ENCODE measurements around the gene ST3GAL2.
"Not testable (repeated sequence)": the region's sequence is repeated elsewhere in the genome, so short reads cannot be mapped to it uniquely, and the experiment has no call there.

ST3GAL2 gene

DNA sequence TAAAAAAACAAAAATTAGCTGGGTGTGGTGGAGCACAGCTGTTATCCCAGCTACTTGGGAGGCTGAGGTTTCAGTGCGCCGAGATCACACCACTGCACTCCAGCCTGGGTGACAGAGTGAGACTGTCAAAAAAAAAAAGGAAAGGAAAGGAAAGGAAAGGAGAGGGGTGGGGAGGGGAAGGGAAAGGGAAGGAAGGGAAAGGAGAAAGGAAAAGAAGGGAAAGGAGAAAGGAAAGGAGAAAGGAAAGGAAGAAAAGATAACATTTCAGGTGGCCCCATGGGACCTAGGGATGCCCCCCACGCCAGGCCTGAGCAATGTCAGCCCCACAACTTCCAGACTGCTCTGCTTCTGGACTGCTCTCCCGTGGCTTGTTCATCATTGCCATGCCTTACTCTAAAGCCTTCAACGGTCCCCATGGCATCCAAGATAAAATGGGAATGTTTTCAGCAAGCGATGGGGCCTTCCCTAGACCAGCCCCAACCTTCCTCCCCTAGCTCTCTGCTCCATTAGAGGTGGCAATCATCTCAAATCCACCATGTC, 55.4 kb downstream of the ST3GAL2 start:
- DNase-seq (ENCODE audit: low read depth): no peak

DNA sequence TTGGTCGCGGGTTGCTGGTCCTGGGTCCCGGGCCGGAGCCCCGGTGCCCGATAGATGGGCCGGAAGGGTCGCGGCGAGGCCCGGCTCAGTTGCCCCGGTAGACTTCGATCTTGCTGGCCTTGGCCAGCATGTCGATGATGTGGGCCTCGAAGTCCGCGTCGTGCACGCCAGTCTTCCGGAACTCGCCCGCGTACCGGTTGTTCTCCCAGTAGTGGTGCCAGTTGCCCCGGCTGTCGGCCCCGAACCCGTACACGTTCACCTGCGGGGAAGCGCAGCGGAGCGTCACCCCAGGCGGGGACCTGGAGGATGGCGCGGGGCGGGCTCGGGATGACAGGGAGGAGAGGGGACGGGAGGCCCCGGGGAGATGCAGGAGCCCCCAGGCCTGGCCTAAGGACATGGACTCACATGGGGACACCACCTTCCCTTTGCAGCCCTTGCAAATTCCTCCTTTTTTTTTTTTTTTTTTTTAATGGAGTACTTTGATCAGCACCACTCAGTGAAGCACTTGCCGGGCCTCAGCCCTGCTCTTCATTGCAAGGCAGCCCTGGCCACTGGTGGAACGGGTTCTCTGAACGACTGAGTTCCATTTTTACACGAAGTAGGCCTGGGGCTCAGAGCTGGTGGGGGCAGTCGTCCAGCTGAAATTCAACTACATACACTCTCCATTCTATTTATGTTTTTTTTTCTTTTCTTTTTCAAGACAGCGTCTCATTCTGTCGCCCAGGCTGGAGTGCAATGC, 57.1 kb downstream of the ST3GAL2 start:
- no peak for DNase-seq (ENCODE audit: low read depth)

DNA sequence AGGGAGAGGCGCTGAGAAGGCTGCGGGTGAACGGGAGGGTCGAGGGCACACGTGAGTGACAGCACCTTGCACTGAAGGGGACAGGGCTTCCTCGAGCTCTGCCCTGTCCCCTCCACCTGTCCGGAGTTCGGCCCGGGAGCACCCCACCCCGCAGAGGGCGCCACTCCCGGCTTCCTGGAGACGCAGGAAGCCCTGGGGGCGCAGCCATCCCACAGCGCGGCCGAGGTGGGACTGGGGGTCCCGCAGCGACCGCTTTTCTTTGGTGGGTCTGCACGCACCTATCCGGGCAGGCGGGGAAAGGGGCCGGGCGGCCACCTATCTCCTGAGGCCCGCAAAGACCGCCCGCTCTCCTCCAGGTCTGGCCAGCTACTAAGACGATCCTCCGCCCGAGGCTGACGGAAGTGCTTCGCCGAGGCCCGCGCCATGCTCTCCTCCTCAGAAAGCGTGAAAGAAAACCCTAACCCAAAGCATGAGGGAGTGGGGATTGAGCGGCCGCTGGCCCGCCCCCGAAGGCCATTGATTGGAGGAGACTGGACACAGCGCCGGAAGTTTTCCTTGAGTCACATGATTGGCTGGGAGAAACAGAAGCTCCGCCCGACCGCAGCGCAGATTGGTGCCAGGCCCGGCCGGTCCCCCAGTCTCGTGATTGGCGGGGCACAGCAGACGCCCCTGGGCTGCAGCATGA, 57.8 kb downstream of the ST3GAL2 start:
- peak; percentile 93 for DNase-seq (ENCODE audit: low read depth)

DNA sequence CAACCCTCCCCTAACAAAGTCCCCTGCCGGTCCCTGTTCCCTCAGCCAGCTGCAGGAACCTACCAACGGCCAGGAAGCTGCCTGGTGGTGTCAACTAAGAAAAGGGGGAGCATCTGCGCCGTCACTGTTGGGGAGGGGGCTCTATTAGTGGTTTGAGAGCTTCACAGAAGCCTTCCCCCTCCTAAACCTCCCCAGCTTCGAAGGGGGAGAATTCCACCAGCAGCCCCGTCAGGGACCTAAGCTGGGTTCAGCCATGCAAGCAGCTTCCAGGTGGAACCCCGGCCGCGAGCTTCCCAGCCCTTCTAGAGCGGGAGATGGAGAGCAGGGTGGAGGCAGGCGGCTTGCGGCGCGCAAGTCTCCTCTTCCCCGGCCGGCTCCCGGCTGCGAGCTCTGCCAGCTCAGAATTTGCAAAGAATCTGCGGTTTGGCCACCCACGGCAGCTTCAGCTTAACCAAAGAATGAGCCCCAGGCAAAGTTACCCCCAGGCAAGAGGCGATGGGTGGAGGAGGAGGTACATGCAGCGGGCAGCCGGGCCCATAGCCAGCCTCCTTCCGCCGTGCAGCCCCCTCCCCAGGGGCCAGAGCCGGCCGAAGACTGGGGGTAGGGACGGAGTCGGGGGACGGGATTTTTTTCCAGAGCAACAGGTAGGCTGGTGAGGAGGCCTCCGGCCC, 58.5 kb downstream of the ST3GAL2 start:
- DNase-seq (ENCODE audit: low read depth): peak; percentile 21

DNA sequence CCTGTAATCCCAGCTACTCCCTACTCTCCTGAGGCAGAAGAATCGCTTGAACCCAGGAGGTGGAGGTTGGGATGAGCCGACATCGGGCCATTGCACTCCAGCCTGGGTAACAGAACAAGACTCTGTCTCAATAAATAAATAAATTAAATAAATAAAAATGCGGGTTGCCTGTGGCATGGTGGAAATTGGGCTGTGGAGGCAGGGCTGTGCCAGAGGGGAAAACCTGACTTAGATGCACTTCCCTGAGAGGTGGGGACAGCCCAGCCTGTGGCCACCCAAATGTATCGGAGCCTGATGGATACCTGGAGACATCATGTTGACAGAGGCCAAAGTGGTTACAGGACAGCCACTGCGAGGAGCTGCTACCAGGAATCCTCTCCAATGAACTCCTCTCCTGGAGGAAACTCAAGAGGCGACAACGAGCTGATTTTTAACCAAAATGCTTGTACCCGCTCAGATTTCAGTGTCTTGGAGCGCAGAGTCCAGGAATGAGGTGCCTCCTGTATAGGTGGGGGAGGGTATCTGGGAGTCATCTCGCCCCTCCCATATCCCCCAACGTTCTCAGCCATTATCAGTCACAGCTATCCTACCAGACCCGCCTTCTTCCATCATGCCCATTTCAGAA, 59.9 kb downstream of the ST3GAL2 start:
- no peak for DNase-seq (ENCODE audit: low read depth)

DNA sequence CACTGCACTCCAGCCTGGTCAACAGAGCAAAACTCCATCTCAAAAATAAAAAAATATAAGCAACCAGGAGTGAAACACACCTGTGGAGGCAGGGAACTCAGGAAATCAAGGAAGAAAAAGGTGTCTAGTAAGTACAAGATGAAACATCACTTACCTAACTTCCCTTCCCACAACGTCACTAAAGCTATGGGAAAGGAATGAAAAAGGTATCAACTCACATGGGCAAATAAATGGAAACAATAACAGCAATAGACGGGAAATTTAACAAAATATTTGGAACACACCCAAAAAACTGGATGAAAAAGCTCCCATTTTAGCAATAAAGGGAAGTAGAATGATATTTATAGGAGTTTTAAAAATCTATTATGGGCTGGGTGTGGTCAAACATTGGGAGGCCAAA, 61.1 kb downstream of the ST3GAL2 start:
- no peak for DNase-seq (ENCODE audit: low read depth)

DNA sequence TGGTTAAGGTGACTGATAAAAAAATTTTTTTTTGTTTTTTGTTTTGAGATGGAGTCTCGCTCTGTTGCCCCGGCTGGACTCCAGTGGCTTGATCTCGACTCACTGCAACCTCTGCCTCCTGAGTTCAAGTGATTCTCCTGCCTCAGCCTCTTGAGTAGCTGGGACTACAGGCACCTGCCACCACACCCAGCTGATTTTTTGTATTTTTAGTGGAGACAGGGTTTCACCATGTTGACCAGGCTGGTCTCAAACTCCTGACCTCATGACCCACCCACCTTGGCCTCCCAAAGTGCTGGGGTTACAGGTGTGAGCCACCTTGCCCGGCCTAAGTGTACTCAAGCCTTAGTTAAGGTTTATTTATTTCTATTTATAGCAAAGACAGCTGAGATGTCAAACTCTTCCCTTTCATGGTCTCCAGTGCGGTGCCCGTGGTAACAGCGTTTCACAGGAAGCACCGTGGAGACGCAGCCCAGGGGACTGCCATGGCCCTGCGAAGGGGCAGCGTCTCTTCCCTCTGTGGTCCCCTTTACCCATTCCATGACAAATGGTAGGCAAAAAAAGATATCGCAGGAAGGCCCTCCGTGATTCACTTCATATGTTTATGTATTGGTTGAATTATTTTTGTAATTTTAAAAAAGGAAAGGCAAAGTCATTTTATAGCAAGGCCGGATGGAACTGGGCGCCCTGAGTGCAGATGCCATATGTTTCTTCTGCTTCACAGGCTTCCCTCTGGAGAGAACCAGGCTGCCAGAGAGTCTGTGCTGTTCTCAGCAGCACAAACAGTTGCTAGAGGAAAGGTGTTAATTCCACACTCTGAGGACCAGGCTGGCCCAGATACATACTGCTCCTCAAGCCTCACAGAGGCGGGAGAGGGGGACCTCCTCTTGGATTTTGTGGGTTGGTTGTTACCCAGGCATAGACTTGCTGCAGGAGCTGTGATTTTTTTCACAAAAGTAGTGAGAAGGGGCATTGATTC, 63.0 kb downstream of the ST3GAL2 start:
- no peak for DNase-seq (ENCODE audit: low read depth)

DNA sequence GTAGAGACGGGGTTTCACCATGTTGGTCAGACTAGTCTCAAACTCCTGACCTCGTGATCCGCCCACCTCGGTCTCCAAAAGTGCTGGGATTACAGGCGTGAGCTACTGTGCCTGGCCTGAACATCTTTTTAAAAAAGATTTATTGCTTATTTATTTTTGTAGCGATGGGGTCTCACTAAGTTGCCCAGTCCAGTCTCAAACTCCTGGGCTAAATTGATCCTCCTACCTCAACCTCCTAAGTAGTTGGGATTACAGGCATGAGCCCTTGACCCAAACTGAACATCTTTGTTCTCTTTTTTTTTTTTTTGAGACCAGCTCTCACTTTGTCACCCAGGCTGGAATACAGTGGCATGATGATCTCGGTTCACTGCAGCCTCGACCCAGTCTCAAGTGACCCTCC, 64.7 kb downstream of the ST3GAL2 start:
- DNase-seq (ENCODE audit: low read depth): no peak

DNA sequence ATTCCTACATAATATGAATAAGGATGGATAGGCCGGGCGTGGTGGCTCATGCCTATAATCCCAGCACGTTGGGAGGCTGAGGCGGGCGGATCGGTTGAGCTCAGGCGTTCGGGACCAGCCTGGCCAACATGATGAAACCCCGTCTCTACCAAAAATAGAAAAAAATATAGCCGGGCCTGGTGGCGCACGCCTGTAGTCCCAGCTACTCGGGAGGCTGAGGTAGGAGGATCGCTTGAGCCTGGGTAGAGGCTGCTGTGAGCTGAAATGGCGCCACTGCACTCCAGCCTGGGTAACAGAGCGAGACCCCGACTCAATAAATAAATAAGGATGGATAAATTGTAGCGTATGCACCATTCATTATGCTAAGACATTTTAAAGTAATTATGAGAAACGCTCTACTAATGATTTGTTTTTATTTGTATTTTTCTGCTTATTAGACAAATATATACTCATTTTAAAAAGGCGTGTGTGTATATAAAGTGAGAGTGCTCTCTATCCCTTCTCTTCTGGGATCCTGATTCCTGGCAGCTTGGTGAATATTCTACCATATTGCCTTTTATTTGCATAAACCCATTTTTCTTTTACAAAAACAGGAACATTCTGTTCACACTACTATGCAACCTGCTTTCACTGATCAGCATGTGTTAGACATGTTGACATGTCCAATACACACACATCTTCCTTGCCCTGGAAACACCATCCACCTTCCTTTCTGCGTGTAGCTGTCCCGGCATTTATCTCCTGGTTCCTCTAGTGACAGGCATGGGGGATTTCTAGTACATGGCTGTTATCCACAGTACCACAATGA, 65.8 kb downstream of the ST3GAL2 start:
- DNase-seq (ENCODE audit: low read depth): no peak

DNA sequence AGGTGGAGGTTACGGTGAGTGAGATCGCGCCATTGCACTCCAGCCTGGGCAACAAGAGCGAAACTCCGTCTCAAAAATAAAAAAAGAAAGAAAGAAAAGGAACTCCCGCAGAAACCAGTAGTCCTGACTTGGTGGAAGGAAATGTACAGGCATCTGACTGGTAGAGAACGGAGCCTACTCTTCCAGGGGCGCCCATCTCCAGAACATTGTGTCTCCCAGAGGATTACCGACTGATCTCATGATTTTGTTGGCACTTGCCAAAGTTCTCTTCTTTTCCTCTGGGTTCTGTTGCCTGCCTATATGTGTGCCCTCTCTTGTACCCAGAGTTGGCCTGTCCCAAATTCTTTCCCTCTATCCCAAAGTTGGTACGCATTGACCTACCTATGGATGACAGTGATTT, 68.0 kb downstream of the ST3GAL2 start:
- DNase-seq (ENCODE audit: low read depth): no peak

DNA sequence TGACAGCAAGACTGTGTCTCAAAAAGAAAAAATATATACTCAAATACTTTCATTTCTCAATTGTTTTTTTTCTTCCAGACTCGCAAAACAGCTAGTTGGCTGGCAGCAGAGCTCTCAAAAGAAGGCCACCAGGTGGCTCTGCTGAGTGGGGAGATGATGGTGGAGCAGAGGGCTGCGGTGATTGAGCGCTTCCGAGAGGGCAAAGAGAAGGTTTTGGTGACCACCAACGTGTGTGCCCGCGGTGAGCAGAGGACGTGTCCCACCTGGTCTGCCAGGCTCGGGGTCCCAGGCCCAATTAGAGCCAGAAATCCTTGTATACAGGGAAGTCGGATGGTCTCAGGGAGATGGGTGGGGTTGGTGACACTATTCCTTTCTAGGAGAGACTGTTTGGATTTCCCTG, 68.8 kb downstream of the ST3GAL2 start:
- DNase-seq (ENCODE audit: low read depth): peak; percentile 6

DNA sequence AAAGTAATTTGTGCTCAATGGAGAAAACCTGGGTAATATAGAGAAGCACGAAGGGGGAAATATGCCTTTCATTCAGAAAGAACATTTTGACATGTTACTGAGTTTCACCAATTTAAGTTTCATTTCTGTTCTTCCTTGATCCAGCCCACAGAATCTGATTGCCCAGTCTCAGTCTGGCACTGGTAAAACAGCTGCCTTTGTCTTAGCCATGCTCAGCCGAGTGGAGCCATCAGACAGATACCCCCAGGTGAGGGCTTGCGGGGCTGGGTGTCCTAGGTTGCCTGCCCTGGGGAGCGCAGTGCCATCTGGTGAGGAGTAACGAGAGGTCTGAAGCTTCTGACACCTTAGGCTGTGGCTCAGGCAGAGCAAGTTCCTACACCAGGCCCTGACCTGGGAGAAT, 74.5 kb downstream of the ST3GAL2 start:
- no peak for DNase-seq (ENCODE audit: low read depth)

DNA sequence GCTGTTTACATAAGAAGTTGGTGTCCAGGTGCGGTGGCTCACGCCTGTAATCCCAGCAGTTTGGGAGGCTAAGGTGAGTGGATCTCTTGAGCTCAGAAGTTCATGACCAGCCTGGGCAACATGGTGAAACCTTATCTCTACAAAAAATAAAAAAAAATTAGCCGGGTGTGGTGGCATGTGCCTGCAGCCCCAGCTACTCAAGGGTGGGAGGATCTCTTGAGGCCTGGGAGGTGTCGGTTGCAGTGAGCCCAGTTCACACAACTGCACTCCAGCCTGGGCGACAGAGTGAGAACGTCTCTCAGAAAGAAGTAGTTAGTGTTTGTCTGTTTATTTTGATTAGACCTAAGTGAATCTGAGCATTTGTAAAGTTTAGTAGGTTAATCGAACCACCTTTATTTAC, 79.3 kb downstream of the ST3GAL2 start:
- no peak for DNase-seq (ENCODE audit: low read depth)

DNA sequence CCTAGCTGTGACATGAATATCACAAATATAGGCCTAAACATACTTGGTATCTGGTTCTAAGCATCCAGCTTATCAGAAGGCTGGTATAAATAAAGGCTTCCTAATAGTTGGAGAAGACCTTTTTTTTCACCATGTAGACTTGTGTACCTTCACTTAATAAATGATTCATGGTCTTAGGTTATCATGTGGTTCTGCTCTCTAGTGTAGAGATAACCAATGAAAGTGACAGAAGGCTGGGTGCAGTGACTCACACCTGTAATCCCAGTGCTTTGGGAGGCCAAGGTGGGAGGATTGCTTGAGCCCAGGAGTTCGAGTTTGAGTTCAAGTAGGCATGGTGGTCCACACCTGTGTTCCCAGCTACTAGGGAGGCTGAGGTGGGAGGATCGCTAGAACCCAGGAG, 89.1 kb downstream of the ST3GAL2 start:
- DNase-seq (ENCODE audit: low read depth): no peak

DNA sequence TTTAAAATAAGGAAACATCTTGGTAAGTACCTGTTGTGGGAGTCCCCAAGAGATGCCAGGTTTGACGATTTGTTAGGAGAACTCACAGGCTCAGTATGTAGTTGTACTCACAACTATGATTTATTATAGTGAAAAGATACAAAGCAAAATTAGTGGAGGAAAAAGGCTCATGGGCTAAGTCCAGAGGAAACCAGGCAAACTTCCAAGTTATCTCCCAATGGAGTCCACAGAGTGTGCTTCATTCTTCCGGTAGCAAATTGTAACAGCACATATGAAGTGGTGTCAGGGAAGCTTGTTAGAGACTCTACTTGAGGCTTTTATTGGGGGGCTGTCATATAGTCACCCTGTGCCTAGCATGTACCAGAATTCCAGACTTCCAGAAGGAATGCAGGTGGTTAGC, 89.9 kb downstream of the ST3GAL2 start:
- DNase-seq (ENCODE audit: low read depth): no peak

DNA sequence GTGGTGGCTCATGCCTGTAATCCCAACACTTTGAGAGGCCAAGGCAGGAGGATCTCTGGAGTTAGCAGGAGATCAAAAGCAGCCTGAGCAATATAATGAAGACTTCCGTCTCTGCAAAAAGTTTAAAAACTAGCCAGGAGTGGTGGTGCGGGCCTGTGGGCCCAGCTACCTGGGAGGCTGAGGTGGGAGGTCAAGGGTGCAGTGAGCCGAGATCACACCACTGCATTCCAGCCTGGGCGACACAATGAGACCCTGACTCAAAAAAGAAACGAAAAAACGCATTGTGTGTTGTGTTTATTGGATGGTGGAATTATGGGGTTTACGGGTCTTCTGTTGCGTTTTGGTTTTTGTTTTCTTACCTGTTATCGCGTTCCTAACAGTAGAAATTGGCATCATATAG, 93.1 kb downstream of the ST3GAL2 start:
- DNase-seq (ENCODE audit: low read depth): no peak

DNA sequence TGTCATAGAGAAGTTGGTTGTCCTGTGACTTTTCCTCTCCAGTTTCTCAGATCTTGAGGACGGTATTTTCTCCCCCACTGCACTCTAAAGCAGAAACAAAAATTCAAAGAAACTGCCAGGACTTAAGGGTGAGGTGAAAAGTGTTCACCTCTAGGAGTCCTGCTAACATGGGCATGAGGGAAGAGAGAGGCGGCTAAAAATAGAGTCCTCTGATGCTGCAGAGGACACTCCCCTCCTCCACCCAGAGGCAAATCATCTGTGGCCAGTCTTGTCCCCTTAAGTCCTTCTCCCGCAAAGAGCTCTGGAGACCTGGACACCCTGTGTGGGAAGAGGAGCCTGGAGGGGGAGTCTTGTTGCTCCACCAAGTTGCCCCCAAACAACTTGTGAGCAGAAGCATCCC, 96.9 kb downstream of the ST3GAL2 start:
- no peak for DNase-seq (ENCODE audit: low read depth)

DNA sequence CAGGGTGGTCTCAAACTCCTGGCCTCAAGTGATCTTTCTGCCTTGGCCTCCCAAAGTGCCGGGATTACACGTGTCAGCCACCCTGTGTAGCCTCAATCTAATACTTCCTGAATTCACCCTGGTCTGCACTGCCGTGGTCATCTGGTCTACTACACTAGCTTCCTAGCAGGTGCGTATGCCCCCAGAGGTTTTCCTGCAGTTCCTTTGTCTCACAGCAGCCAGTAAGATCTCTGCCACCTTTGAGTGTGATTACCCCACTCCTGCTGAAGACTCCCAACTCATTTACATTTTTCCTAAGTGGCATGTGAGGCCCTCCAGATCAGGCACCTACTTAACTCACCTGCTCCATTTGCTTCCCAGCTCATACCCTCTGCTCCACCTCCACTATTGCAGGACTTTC, 97.3 kb downstream of the ST3GAL2 start:
- DNase-seq (ENCODE audit: low read depth): no peak

DNA sequence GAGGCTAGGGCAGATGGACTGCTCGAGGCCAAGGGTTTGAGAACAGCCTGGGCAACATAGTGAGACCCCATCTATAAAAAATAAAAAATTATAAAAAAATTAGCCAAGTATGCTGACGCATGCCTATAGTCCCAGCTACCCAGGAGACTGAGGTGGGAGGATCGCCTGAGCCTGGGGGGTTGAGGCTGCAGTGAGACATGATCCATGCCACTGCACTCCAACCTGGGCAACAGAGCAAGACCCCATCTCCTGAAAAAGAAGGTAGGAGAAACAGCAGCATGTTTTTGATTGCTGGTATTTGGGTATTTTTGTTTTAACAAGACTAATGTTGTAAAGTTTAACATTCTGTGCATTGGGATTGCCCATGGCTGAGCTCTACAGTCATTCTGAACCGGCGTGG, 101.1 kb downstream of the ST3GAL2 start:
- DNase-seq (ENCODE audit: low read depth): no peak

DNA sequence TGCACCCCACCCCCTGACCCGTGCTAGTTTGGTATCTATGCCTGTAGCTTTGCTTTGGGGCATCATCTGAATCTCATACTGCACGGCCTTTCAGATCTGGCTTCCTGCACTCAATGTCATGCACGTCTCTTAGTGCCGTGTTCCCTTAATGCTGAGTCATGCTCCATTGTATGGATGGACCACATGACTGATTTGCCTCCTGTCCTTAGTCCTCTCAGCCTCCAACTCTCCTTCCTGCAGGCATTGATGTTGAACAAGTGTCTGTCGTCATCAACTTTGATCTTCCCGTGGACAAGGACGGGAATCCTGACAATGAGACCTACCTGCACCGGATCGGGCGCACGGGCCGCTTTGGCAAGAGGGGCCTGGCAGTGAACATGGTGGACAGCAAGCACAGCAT, 106.2 kb downstream of the ST3GAL2 start:
- DNase-seq (ENCODE audit: low read depth): not testable (repeated sequence)
